NCI-H69 (cell line): ENCODE data around the gene BSN.

Source experiments
- DNase-seq: peaks from one replicate; lab custom pipeline; 2025; lab: John Stamatoyannopoulos, UW

Gene BSN

GRCh38 chr3:49628249-49628648 lies 74.0 kb downstream of the BSN start:
- DNase-seq = no peak

GRCh38 chr3:49629451-49629850 lies 75.2 kb downstream of the BSN start:
- no peak for DNase-seq

- no peak for DNase-seq
These were observed 75.6 kb downstream of the BSN start for GRCh38 chr3:49629866-49630265.

- no peak for DNase-seq
These were observed 76.5 kb downstream of the BSN start for GRCh38 chr3:49630784-49631183.

- DNase-seq = no peak
These were observed 80.5 kb downstream of the BSN start for GRCh38 chr3:49634736-49635135.

GRCh38 chr3:49636883-49637609 lies 82.8 kb downstream of the BSN start:
- DNase-seq = no peak

GRCh38 chr3:49638445-49638844 lies 84.2 kb downstream of the BSN start:
- DNase-seq = no peak

- DNase-seq = no peak
These were observed 85.3 kb downstream of the BSN start for GRCh38 chr3:49639551-49639950.

- no peak for DNase-seq
These were observed 87.0 kb downstream of the BSN start for GRCh38 chr3:49641292-49641691.

GRCh38 chr3:49641921-49642707 lies 87.8 kb downstream of the BSN start:
- DNase-seq = no peak

GRCh38 chr3:49642708-49643145 lies 88.5 kb downstream of the BSN start:
- DNase-seq = no peak

- DNase-seq = no peak
These were observed 90.4 kb downstream of the BSN start for GRCh38 chr3:49644684-49645083.

GRCh38 chr3:49646236-49646635 lies 92.0 kb downstream of the BSN start:
- no peak for DNase-seq

GRCh38 chr3:49647741-49648140 lies 93.5 kb downstream of the BSN start:
- peak; percentile 58 for DNase-seq

- DNase-seq = no peak
These were observed 94.2 kb downstream of the BSN start for GRCh38 chr3:49648354-49649019.

GRCh38 chr3:49649576-49649975 lies 95.3 kb downstream of the BSN start:
- no peak for DNase-seq

- DNase-seq = no peak
These were observed 95.9 kb downstream of the BSN start for GRCh38 chr3:49650177-49650576.

- no peak for DNase-seq
These were observed 96.4 kb downstream of the BSN start for GRCh38 chr3:49650637-49651036.

GRCh38 chr3:49652218-49652902 lies 98.1 kb downstream of the BSN start:
- DNase-seq = no peak

- DNase-seq = no peak
These were observed 98.7 kb downstream of the BSN start for GRCh38 chr3:49652903-49653415.

GRCh38 chr3:49653621-49654020 lies 99.3 kb downstream of the BSN start:
- no peak for DNase-seq

GRCh38 chr3:49654176-49654825 lies 100.0 kb downstream of the BSN start:
- no peak for DNase-seq
